ENCODE measurements around the gene FKBP5. TPM values are rescaled to one million over a fixed set of nuclear protein-coding genes. Genes with fewer than 3 reads are reported as not detected.

Gene FKBP5
- total and polyA plus RNA-seq, 2 donors (not counting 1 experiment from before 2014, with no cell fraction given), result 10.9 to 16.3 TPM

- TF ChIP-seq CTCF (conservative IDR thresholded peaks at IDR 0.05 in 1 of 2, IDR thresholded peaks at IDR 0.05 in 1 of 2; ENCODE audit: low read depth in 1 of 2, low read length in 2 of 2) (no peak), EZH2 (IDR thresholded peaks at IDR 0.05; ENCODE audit: low read length, missing control alignments) (no peak)
- Histone ChIP-seq H2AFZ (ENCODE audit: low read length) (no peak overlapping the region), H4K20me1 (ENCODE audit: control insufficient read depth, extremely low read depth, insufficient read depth, low read length) (no peaks in the 10 kb centered on the region), H3K4me2 (ENCODE audit: extremely low read depth, insufficient read depth, low read length) (no peak overlapping the region), H3K9ac (ENCODE audit: insufficient read depth, low read length) (no peak overlapping the region), H3K4me3 (replicated peaks in 1 of 4; ENCODE audit: control extremely low read depth in 1 of 4, insufficient read depth in 1 of 4, low read depth in 3 of 4, low read length in 4 of 4) (no peak overlapping the region), H3K9me3 (ENCODE audit: control insufficient read depth, insufficient read depth, low read depth, low read length) (no peaks in the 10 kb centered on the region), H3K79me2 (ENCODE audit: control insufficient read depth, insufficient read depth, low read length) (no peaks in the 10 kb centered on the region), H3K27me3 (ENCODE audit: control insufficient read depth, insufficient read depth, low read length) (no peaks in the 10 kb centered on the region), H3K27ac (ENCODE audit: insufficient read depth, low read length) (no peak overlapping the region), H3K4me1 (ENCODE audit: control insufficient read depth, extremely low read depth, insufficient read depth, low read length) (peaks cover 2% of the 10 kb centered on the region), H3K36me3 (ENCODE audit: control insufficient read depth, insufficient read depth, low read length) (no peaks in the 10 kb centered on the region)
- DNase-seq (ENCODE audit: low read depth in 2 of 2), result no peak
Observed at GRCh38 chr6:35679399-35679798, 9.3 kb downstream of the FKBP5 start.

- Histone ChIP-seq H3K4me1 (ENCODE audit: control insufficient read depth, extremely low read depth, insufficient read depth, low read length) (peaks cover 2% of the 10 kb centered on the region), H2AFZ (ENCODE audit: low read length) (no peak overlapping the region), H3K9me3 (ENCODE audit: control insufficient read depth, insufficient read depth, low read depth, low read length) (no peaks in the 10 kb centered on the region), H3K4me2 (ENCODE audit: extremely low read depth, insufficient read depth, low read length) (no peak overlapping the region), H3K27me3 (ENCODE audit: control insufficient read depth, insufficient read depth, low read length) (no peaks in the 10 kb centered on the region), H3K4me3 (replicated peaks in 1 of 4; ENCODE audit: control extremely low read depth in 1 of 4, insufficient read depth in 1 of 4, low read depth in 3 of 4, low read length in 4 of 4) (peak overlapping the region in 1 of 4 experiments; percentile 13), H3K9ac (ENCODE audit: insufficient read depth, low read length) (no peak overlapping the region), H4K20me1 (ENCODE audit: control insufficient read depth, extremely low read depth, insufficient read depth, low read length) (no peaks in the 10 kb centered on the region), H3K79me2 (ENCODE audit: control insufficient read depth, insufficient read depth, low read length) (no peaks in the 10 kb centered on the region), H3K27ac (ENCODE audit: insufficient read depth, low read length) (no peak overlapping the region), H3K36me3 (ENCODE audit: control insufficient read depth, insufficient read depth, low read length) (no peaks in the 10 kb centered on the region)
- TF ChIP-seq EZH2 (IDR thresholded peaks at IDR 0.05; ENCODE audit: low read length, missing control alignments), result no peak
- no peak for TF ChIP-seq CTCF (conservative IDR thresholded peaks at IDR 0.05 in 1 of 2, IDR thresholded peaks at IDR 0.05 in 1 of 2; ENCODE audit: low read depth in 1 of 2, low read length in 2 of 2)
- peak in 1 of 2 donors; percentile 9 for DNase-seq (ENCODE audit: low read depth in 2 of 2)
Observed at GRCh38 chr6:35678814-35679213, 9.9 kb downstream of the FKBP5 start.

GRCh38 chr6:35678021-35678654 is 10.6 kb downstream of the FKBP5 start:
- Histone ChIP-seq H2AFZ (ENCODE audit: low read length) (no peak overlapping the region), H3K27me3 (ENCODE audit: control insufficient read depth, insufficient read depth, low read length) (no peaks in the 10 kb centered on the region), H3K36me3 (ENCODE audit: control insufficient read depth, insufficient read depth, low read length) (no peaks in the 10 kb centered on the region), H3K9me3 (ENCODE audit: control insufficient read depth, insufficient read depth, low read depth, low read length) (no peaks in the 10 kb centered on the region), H3K9ac (ENCODE audit: insufficient read depth, low read length) (no peak overlapping the region), H3K27ac (ENCODE audit: insufficient read depth, low read length) (no peak overlapping the region), H3K4me2 (ENCODE audit: extremely low read depth, insufficient read depth, low read length) (no peak overlapping the region), H3K4me3 (replicated peaks in 1 of 4; ENCODE audit: control extremely low read depth in 1 of 4, insufficient read depth in 1 of 4, low read depth in 3 of 4, low read length in 4 of 4) (peak overlapping the region in 1 of 4 experiments; percentile 5), H3K4me1 (ENCODE audit: control insufficient read depth, extremely low read depth, insufficient read depth, low read length) (peaks cover 2% of the 10 kb centered on the region), H3K79me2 (ENCODE audit: control insufficient read depth, insufficient read depth, low read length) (no peaks in the 10 kb centered on the region), H4K20me1 (ENCODE audit: control insufficient read depth, extremely low read depth, insufficient read depth, low read length) (no peaks in the 10 kb centered on the region)
- DNase-seq (ENCODE audit: low read depth in 2 of 2), result peak in 1 of 2 donors; percentile 85
- TF ChIP-seq EZH2 (IDR thresholded peaks at IDR 0.05; ENCODE audit: low read length, missing control alignments) (no peak), CTCF (conservative IDR thresholded peaks at IDR 0.05 in 1 of 2, IDR thresholded peaks at IDR 0.05 in 1 of 2; ENCODE audit: low read depth in 1 of 2, low read length in 2 of 2) (no peak)

Data from fibroblast of lung (primary cell).